ENCODE measurements around the gene RAB4A. TPM values are rescaled to one million over a fixed set of nuclear protein-coding genes. Genes with fewer than 3 reads are reported as not detected.

The RAB4A gene
- total and polyA plus RNA-seq, 4 donors, result 20.2 to 54.4 (median 26.5) TPM

DNA sequence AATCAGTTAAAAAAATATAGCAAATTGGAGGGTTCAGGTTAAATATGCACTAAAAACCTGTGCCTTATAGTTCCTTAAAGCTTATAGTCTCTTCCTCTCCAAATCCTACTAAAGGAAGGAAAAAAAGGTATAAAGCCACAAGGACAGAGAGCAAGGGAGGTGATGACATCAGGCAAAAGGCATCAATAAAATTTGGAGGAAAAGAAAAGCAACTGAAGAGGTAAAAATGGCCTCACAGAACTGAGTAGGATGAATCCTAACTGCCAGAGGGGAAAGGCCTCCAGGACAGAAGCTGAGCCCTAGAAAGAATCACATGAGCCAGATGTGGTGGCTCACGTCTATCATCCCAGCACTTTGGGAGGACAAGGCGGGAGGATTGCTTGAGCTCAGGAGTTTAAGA is 63.8 kb downstream of the RAB4A start:
- TF ChIP-seq CTCF (IDR thresholded peaks at IDR 0.05; ENCODE audit: control extremely low read depth, extremely low read depth), result no peak
- ATAC-seq (ENCODE audit: insufficient read depth, low FRiP score) (no peak), DNase-seq (no peak)
- Histone ChIP-seq H3K27me3 (ENCODE audit: control insufficient read depth in 3 of 3, insufficient read depth in 3 of 3, low read length in 2 of 3) (no peaks in the 10 kb centered on the region), H3K9ac (ENCODE audit: insufficient read depth in 1 of 2, low read length in 2 of 2) (no peak overlapping the region), H3K9me3 (ENCODE audit: control insufficient read depth in 4 of 4, insufficient read depth in 3 of 4, low read length in 3 of 4) (peaks cover 0 to 7% (median 0%) of the 10 kb centered on the region in 4 donors), H3K27ac (ENCODE audit: low read depth in 1 of 2, low read length in 1 of 2) (no peak overlapping the region), H3K36me3 (ENCODE audit: control insufficient read depth in 4 of 4, insufficient read depth in 4 of 4, low read length in 4 of 4) (peaks cover 0 to 3% (median 0%) of the 10 kb centered on the region in 4 donors), H3K4me3 (no peak overlapping the region), H3K4me1 (ENCODE audit: control insufficient read depth in 5 of 5, insufficient read depth in 5 of 5, low read length in 5 of 5) (peaks cover 0 to 5% (median 0%) of the 10 kb centered on the region in 5 donors)
- whole genome bisulfite sequencing, 2 donors, result 99 to 100% methylated on average over 2 of the region's 2 CpGs

DNA sequence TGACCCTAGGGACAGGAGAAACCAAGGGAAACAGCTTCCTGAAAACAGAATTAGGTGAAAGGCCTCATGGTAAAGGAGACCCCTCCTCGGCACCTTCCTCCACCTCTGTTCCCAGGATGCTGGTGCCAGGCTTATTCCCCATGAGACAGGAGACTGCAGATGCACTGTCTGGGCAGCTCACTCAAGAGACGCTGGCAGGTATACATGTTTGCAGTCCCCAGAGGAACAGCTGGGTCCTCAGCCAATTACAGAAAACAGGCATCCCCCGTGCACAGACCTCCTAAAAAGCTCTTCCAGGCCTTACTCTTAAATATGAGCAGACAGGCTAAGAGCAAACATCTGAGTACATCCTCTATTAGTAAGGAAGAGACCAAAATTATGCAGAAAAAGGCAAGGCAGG is 65.4 kb downstream of the RAB4A start:
- WGBS, 2 donors, result 92 to 93% methylated on average over 3 of the region's 3 CpGs
- no peak overlapping the region for H3K4me3 ChIP-seq
- TF ChIP-seq CTCF (IDR thresholded peaks at IDR 0.05; ENCODE audit: control extremely low read depth, extremely low read depth), result no peak
- no peak overlapping the region for H3K27ac ChIP-seq (ENCODE audit: low read depth in 1 of 2, low read length in 1 of 2)
- no peak overlapping the region for H3K9ac ChIP-seq (ENCODE audit: insufficient read depth in 1 of 2, low read length in 2 of 2)
- DNase-seq (no peak), ATAC-seq (ENCODE audit: insufficient read depth, low FRiP score) (no peak)
- H3K36me3 ChIP-seq (ENCODE audit: control insufficient read depth in 4 of 4, insufficient read depth in 4 of 4, low read length in 4 of 4), result peaks cover 0 to 3% (median 0%) of the 10 kb centered on the region in 4 donors
- peaks cover 0 to 8% (median 0%) of the 10 kb centered on the region in 5 donors for H3K4me1 ChIP-seq (ENCODE audit: control insufficient read depth in 5 of 5, insufficient read depth in 5 of 5, low read length in 5 of 5)
- H3K9me3 ChIP-seq (ENCODE audit: control insufficient read depth in 4 of 4, insufficient read depth in 3 of 4, low read length in 3 of 4), result peaks cover 0 to 7% (median 0%) of the 10 kb centered on the region in 4 donors
- no peaks in the 10 kb centered on the region for H3K27me3 ChIP-seq (ENCODE audit: control insufficient read depth in 3 of 3, insufficient read depth in 3 of 3, low read length in 2 of 3)

DNA sequence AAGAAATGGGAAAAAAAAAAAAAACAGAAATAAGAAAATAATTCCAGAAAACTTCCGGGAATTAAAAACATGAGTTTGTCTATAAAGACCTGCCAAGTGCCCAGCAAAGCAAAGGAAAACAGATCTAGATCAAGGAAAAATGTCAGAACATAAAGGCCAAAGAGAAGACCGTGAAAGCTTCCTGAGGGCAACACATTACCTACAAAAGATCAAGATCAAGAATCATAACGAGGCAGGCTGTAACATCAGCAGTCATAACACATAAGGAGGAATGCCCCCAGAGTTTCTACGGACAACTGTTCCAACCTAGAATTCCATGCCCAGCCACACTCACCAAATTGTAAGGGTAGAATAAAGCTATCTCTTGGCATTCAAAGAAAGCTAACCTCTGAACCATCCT is 68.2 kb downstream of the RAB4A start:
- no peak for TF ChIP-seq CTCF (IDR thresholded peaks at IDR 0.05; ENCODE audit: control extremely low read depth, extremely low read depth)
- WGBS, 2 donors, result 96 to 98% methylated on average over 4 of the region's 4 CpGs
- ATAC-seq (ENCODE audit: insufficient read depth, low FRiP score), result no peak
- H3K27ac ChIP-seq (ENCODE audit: low read depth in 1 of 2, low read length in 1 of 2), result no peak overlapping the region
- peaks cover 0 to 7% (median 0%) of the 10 kb centered on the region in 4 donors for H3K9me3 ChIP-seq (ENCODE audit: control insufficient read depth in 4 of 4, insufficient read depth in 3 of 4, low read length in 3 of 4)
- no peak overlapping the region for H3K9ac ChIP-seq (ENCODE audit: insufficient read depth in 1 of 2, low read length in 2 of 2)
- H3K4me3 ChIP-seq, result no peak overlapping the region
- H3K4me1 ChIP-seq (ENCODE audit: control insufficient read depth in 5 of 5, insufficient read depth in 5 of 5, low read length in 5 of 5), result peaks cover 0 to 12% (median 0%) of the 10 kb centered on the region in 5 donors
- peaks cover 0 to 3% (median 0%) of the 10 kb centered on the region in 4 donors for H3K36me3 ChIP-seq (ENCODE audit: control insufficient read depth in 4 of 4, insufficient read depth in 4 of 4, low read length in 4 of 4)
- DNase-seq, result no peak
- H3K27me3 ChIP-seq (ENCODE audit: control insufficient read depth in 3 of 3, insufficient read depth in 3 of 3, low read length in 2 of 3), result no peaks in the 10 kb centered on the region

GRCh38 chr1:229339520-229339919 is 68.6 kb downstream of the RAB4A start:
- Histone ChIP-seq H3K9me3 (ENCODE audit: control insufficient read depth in 4 of 4, insufficient read depth in 3 of 4, low read length in 3 of 4) (peaks cover 0 to 3% (median 0%) of the 10 kb centered on the region in 4 donors), H3K4me3 (no peak overlapping the region), H3K27ac (ENCODE audit: low read depth in 1 of 2, low read length in 1 of 2) (no peak overlapping the region), H3K9ac (ENCODE audit: insufficient read depth in 1 of 2, low read length in 2 of 2) (no peak overlapping the region), H3K4me1 (ENCODE audit: control insufficient read depth in 5 of 5, insufficient read depth in 5 of 5, low read length in 5 of 5) (peaks cover 0 to 12% (median 0%) of the 10 kb centered on the region in 5 donors), H3K27me3 (ENCODE audit: control insufficient read depth in 3 of 3, insufficient read depth in 3 of 3, low read length in 2 of 3) (no peaks in the 10 kb centered on the region), H3K36me3 (ENCODE audit: control insufficient read depth in 4 of 4, insufficient read depth in 4 of 4, low read length in 4 of 4) (peaks cover 0 to 3% (median 0%) of the 10 kb centered on the region in 4 donors)
- WGBS, 2 donors, result 90% methylated on average over 3 of the region's 3 CpGs
- ATAC-seq (ENCODE audit: insufficient read depth, low FRiP score) (no peak), DNase-seq (no peak)
- TF ChIP-seq CTCF (IDR thresholded peaks at IDR 0.05; ENCODE audit: control extremely low read depth, extremely low read depth), result no peak

Measured in lung (tissue), 12 donors.